SK-N-SH (cell line): ENCODE data around the gene KCTD8. TPM values are rescaled to one million over a fixed set of nuclear protein-coding genes. Genes with fewer than 3 reads are reported as not detected.

ENCODE experiments used
- CTCF ChIA-PET: fragments of 300-600, 350-600 bp; formaldehyde crosslinking; extraction: SDS; loops from one replicate; lab custom pipeline; 2021; lab: Yijun Ruan, JAX
- POLR2A ChIA-PET: fragments of 350-600 bp; sonication (Branson Sonifier 250); formaldehyde crosslinking; extraction: SDS; loops from one replicate; lab custom pipeline; 2020; ENCODE audit warnings: antibody characterized with exemption, inconsistent platforms; lab: Yijun Ruan, JAX
- DNase-seq: peaks from one replicate; pipeline ENCODE4 v3.0.0; 2012
- H2AFZ ChIP-seq: fragments of 200-600 bp; sonication (generic); 2 replicates; pipeline ENCODE4 v1.8.1; 2016; ENCODE audit warnings: antibody characterized with exemption, mild to moderate bottlenecking, low read depth
- H3F3A ChIP-seq: fragments of 200-600 bp; sonication (generic); replicated peaks from 2 replicates; pipeline ENCODE3; 2016; ENCODE audit warnings: antibody characterized with exemption, mild to moderate bottlenecking; ENCODE audit not compliant: insufficient read depth
- H3K27ac ChIP-seq, 2 experiments: fragments of 200-500 bp in 1 of 2; fragments of 200-600 bp in 1 of 2; sonication (Bioruptor generic) in 1 of 2; sonication (generic), shearing (Covaris generic) in 1 of 2; 2 replicates each; pipeline versions ENCODE4 v1.5.1 to v1.6.1; 2014 to 2016; ENCODE audit warnings: low read depth in 2 of 2, inconsistent platforms in 1 of 2, low read length in 1 of 2, mild to moderate bottlenecking in 1 of 2, mixed read lengths in 1 of 2
- H3K27me3 ChIP-seq: fragments of 200-600 bp; sonication (generic), shearing (Covaris generic); 2 replicates; pipeline ENCODE4 v1.6.1; 2016; ENCODE audit warnings: mixed run types; ENCODE audit not compliant: insufficient read depth
- H3K36me3 ChIP-seq, 2 experiments: fragments of 200-500 bp in 1 of 2; fragments of 200-600 bp in 1 of 2; sonication (Bioruptor generic) in 1 of 2; sonication (generic) in 1 of 2; replicated peaks in 1 of 2; 2 replicates each; pipeline versions ENCODE3 to v1.5.1; 2014 to 2016; ENCODE audit warnings: low read length in 1 of 2, mild to moderate bottlenecking in 1 of 2; ENCODE audit not compliant: insufficient read depth in 2 of 2, control insufficient read depth in 1 of 2
- H3K4me1 ChIP-seq, 2 experiments: fragments of 200-500 bp in 1 of 2; fragments of 200-600 bp in 1 of 2; sonication (Bioruptor generic) in 1 of 2; sonication (generic), shearing (Covaris generic) in 1 of 2; 2 replicates each; pipeline versions ENCODE4 v1.5.1 to v1.6.1; 2014 to 2016; ENCODE audit warnings: low read depth in 1 of 2, low read length in 1 of 2, mixed run types in 1 of 2; ENCODE audit not compliant: insufficient read depth in 2 of 2, control insufficient read depth in 1 of 2
- H3K4me2 ChIP-seq: fragments of 200-600 bp; sonication (generic), shearing (Covaris generic); 2 replicates; pipeline ENCODE4 v1.6.1; 2017; ENCODE audit warnings: mixed run types
- H3K4me3 ChIP-seq, 2 experiments: fragments of 200-500 bp in 1 of 2; fragments of 200-600 bp in 1 of 2; sonication (Bioruptor generic) in 1 of 2; sonication (generic), shearing (Covaris generic) in 1 of 2; 2 replicates each; pipeline versions ENCODE4 v1.5.1 to v1.8.1; 2014 to 2016; ENCODE audit warnings: low read depth in 2 of 2, inconsistent platforms in 1 of 2, low read length in 1 of 2, mild to moderate bottlenecking in 1 of 2, mixed read lengths in 1 of 2, moderate library complexity in 1 of 2
- H3K79me2 ChIP-seq: fragments of 200-600 bp; sonication (generic); 2 replicates; pipeline ENCODE4 v1.8.1; 2017; ENCODE audit warnings: mild to moderate bottlenecking; ENCODE audit not compliant: insufficient read depth
- H3K9ac ChIP-seq: fragments of 200-600 bp; sonication (generic); 2 replicates; pipeline ENCODE4 v1.6.1; 2017; ENCODE audit warnings: mixed run types
- H3K9me2 ChIP-seq: fragments of 200-600 bp; sonication (generic); 2 replicates; pipeline ENCODE4 v1.6.1; 2017; ENCODE audit warnings: mixed run types
- H3K9me3 ChIP-seq: fragments of 200-600 bp; sonication (generic); 2 replicates; pipeline ENCODE4 v1.6.1; 2017; ENCODE audit warnings: mixed run types, mild to moderate bottlenecking, moderate library complexity
- H4K20me1 ChIP-seq: fragments of 200-600 bp; sonication (generic); 2 replicates; pipeline ENCODE4 v1.6.1; 2017; ENCODE audit warnings: mild to moderate bottlenecking, mixed run types; ENCODE audit not compliant: insufficient read depth
- CHD2 ChIP-seq: fragments of 150-350 bp; IDR thresholded peaks from 2 replicates; pipeline ENCODE4 v1.6.1; 2018; ENCODE audit warnings: low read length; ENCODE audit not compliant: partially characterized antibody
- ELF1 ChIP-seq: IDR thresholded peaks from 2 replicates; pipeline ENCODE4 v1.4.0; 2012
- EP300 ChIP-seq, 2 experiments: IDR thresholded peaks; 2 replicates each; pipeline versions ENCODE4 v1.4.0 to v1.6.1; 2012; ENCODE audit warnings: borderline replicate concordance in 1 of 2, low read depth in 1 of 2, low read length in 1 of 2
- FOSL2 ChIP-seq: IDR thresholded peaks from 2 replicates; pipeline ENCODE4 v1.4.0; 2012; ENCODE audit warnings: low read depth, mild to moderate bottlenecking, moderate library complexity, borderline replicate concordance
- FOXJ3 ChIP-seq: sonication (generic); formaldehyde crosslinking; IDR thresholded peaks from 2 replicates; pipeline ENCODE4 v1.5.1; 2020; ENCODE audit warnings: mild to moderate bottlenecking, missing genetic modification reagents
- GABPA ChIP-seq: IDR thresholded peaks from 2 replicates; pipeline ENCODE4 v1.4.0; 2012; ENCODE audit warnings: low read depth, mild to moderate bottlenecking
- IRF3 ChIP-seq: fragments of 150-350 bp; IDR thresholded peaks from 2 replicates; pipeline ENCODE4 v1.6.1; 2016; ENCODE audit warnings: mild to moderate bottlenecking, low read depth, low read length
- MEF2A ChIP-seq: IDR thresholded peaks from 2 replicates; pipeline ENCODE4 v1.4.0; 2012; ENCODE audit warnings: low read depth, borderline replicate concordance
- MXI1 ChIP-seq: IDR thresholded peaks from 2 replicates; pipeline ENCODE4 v1.6.1; 2012; ENCODE audit warnings: mild to moderate bottlenecking, low read depth, low read length, improper control_type of control experiment
- NFIC ChIP-seq: IDR thresholded peaks from 2 replicates; pipeline ENCODE4 v1.4.0; 2012; ENCODE audit warnings: borderline replicate concordance
- REST ChIP-seq: IDR thresholded peaks from 2 replicates; pipeline ENCODE4 v1.6.1; 2012; ENCODE audit warnings: mild to moderate bottlenecking, low read depth, low read length, moderate library complexity
- RFX5 ChIP-seq: IDR thresholded peaks from 2 replicates; pipeline ENCODE4 v1.6.1; 2012; ENCODE audit warnings: mild to moderate bottlenecking, improper control_type of control experiment, low read length
- RXRA ChIP-seq: IDR thresholded peaks from 2 replicates; pipeline ENCODE4 v1.4.0; 2012; ENCODE audit warnings: low read depth, mild to moderate bottlenecking, borderline replicate concordance
- SMC3 ChIP-seq: IDR thresholded peaks from 2 replicates; pipeline ENCODE4 v1.6.1; 2012; ENCODE audit warnings: low read depth, low read length, improper control_type of control experiment
- TAF1 ChIP-seq: IDR thresholded peaks from 2 replicates; pipeline ENCODE4 v1.6.1; 2012; ENCODE audit warnings: low read depth, mild to moderate bottlenecking, low read length, moderate library complexity, borderline replicate concordance
- TEAD4 ChIP-seq: IDR thresholded peaks from 2 replicates; pipeline ENCODE4 v1.4.0; 2012; ENCODE audit warnings: mild to moderate bottlenecking, borderline replicate concordance; ENCODE audit not compliant: insufficient read depth
- USF2 ChIP-seq: fragments of 150-350 bp; IDR thresholded peaks from 2 replicates; pipeline ENCODE4 v1.6.1; 2017; ENCODE audit warnings: antibody characterized with exemption, low read length, low read depth, borderline replicate concordance
- WGBS: methylation state at CpG from one replicate; pipeline ENCODE4 v1.1.6; 2017; ENCODE audit warnings: low lambda C conversion rate; 5-methylcytosine and 5-hydroxymethylcytosine counted together
- polyA plus RNA-seq, 3 experiments: library from polyadenylated mRNA; depleted of rRNA; stranded (reverse); fragments of >200 nt; gene quantifications; 2 replicates each; pipeline ENCODE4 v1.2.3, GENCODE V29; 2012
- TF ChIP-seq, protein P1 (sequence below): IDR thresholded peaks from 2 replicates; pipeline ENCODE4 v1.4.0; 2012; ENCODE audit warnings: low read depth, borderline replicate concordance
- TF ChIP-seq, protein P2 (sequence below): IDR thresholded peaks from 2 replicates; pipeline ENCODE4; 2012
- TF ChIP-seq, protein P3 (sequence below): IDR thresholded peaks from 2 replicates; pipeline ENCODE4 v1.4.0; 2012; ENCODE audit warnings: low read depth

The KCTD8 gene
- polyA plus RNA-seq, 1 of the 3 experiments (the other 2 are of a cell fraction): not detected

- CTCF ChIA-PET: no interaction called here
- H3K36me3 ChIP-seq: no peaks in the 10 kb centered on the region
- H3K4me2 ChIP-seq: no peak overlapping the region
- DNase-seq: no peak
- H3K9ac ChIP-seq: no peak overlapping the region
- TF ChIP-seq MXI1: no peak
- TF ChIP-seq, protein P1, sequence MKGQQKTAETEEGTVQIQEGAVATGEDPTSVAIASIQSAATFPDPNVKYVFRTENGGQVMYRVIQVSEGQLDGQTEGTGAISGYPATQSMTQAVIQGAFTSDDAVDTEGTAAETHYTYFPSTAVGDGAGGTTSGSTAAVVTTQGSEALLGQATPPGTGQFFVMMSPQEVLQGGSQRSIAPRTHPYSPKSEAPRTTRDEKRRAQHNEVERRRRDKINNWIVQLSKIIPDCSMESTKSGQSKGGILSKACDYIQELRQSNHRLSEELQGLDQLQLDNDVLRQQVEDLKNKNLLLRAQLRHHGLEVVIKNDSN: no peak
- TF ChIP-seq ELF1: no peak
- no peak for TF ChIP-seq TEAD4
- TF ChIP-seq REST: no peak
- TF ChIP-seq FOSL2: no peak
- no peak for TF ChIP-seq RFX5
- TF ChIP-seq MEF2A: no peak
- no peak for TF ChIP-seq IRF3
- TF ChIP-seq RXRA: no peak
- no peak for TF ChIP-seq EP300 (IDR thresholded peaks at IDR 0.05; ENCODE audit: borderline replicate concordance in 1 of 2, low read depth in 1 of 2, low read length in 1 of 2)
- TF ChIP-seq TAF1: no peak
- TF ChIP-seq NFIC: no peak
- TF ChIP-seq GABPA: no peak
- TF ChIP-seq, protein P2, sequence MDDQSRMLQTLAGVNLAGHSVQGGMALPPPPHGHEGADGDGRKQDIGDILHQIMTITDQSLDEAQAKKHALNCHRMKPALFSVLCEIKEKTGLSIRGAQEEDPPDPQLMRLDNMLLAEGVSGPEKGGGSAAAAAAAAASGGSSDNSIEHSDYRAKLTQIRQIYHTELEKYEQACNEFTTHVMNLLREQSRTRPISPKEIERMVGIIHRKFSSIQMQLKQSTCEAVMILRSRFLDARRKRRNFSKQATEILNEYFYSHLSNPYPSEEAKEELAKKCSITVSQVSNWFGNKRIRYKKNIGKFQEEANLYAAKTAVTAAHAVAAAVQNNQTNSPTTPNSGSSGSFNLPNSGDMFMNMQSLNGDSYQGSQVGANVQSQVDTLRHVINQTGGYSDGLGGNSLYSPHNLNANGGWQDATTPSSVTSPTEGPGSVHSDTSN: no peak
- no peak for TF ChIP-seq FOXJ3 (CRISPR knock-in tag)
- no peak for TF ChIP-seq SMC3
- TF ChIP-seq USF2: no peak
- TF ChIP-seq CHD2: no peak
- TF ChIP-seq, protein P3, sequence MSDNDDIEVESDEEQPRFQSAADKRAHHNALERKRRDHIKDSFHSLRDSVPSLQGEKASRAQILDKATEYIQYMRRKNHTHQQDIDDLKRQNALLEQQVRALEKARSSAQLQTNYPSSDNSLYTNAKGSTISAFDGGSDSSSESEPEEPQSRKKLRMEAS: no peak
- POLR2A ChIA-PET: no interaction called here
- H3F3A ChIP-seq: no peaks in the 10 kb centered on the region
- no peaks in the 10 kb centered on the region for H4K20me1 ChIP-seq
- WGBS: 0% methylated on average over 1 of the region's 1 CpG
- no peak overlapping the region for H3K27ac ChIP-seq
- no peaks in the 10 kb centered on the region for H3K4me1 ChIP-seq
- H3K27me3 ChIP-seq: no peaks in the 10 kb centered on the region
- no peaks in the 10 kb centered on the region for H3K9me3 ChIP-seq
- no peak overlapping the region for H2AFZ ChIP-seq
- no peak overlapping the region for H3K4me3 ChIP-seq
- no peaks in the 10 kb centered on the region for H3K9me2 ChIP-seq
- H3K79me2 ChIP-seq: no peaks in the 10 kb centered on the region
These were observed 251.8 kb downstream of the KCTD8 start for GRCh38 chr4:44196796-44197195.
